Cardiac muscle cell (in vitro differentiated cells and primary cell): Measurements from ENCODE around the gene RAD52. TPM values are rescaled to one million over a fixed set of nuclear protein-coding genes. Genes with fewer than 3 reads are reported as not detected.

Experiments used
- DNase-seq, 2 donors: peaks; one replicate each; pipeline versions ENCODE4 v3.0.0 to v3.0.0-alpha.2; 2010 to 2017; ENCODE audit warnings: low read depth in 1 of 2, low spot score in 1 of 2
- H3K27ac ChIP-seq: fragments of 200-600 bp; sonication (generic); 2 replicates; pipeline ENCODE4 v1.5.1; 2016
- H3K27me3 ChIP-seq: fragments of 200-600 bp; sonication (generic); 2 replicates; pipeline ENCODE4 v1.6.0; 2016; ENCODE audit warnings: control low read depth
- H3K36me3 ChIP-seq: fragments of 200-600 bp; sonication (generic); 2 replicates; pipeline ENCODE4 v1.5.1; 2016; ENCODE audit warnings: control low read depth
- H3K4me1 ChIP-seq: fragments of 200-600 bp; sonication (generic); 2 replicates; pipeline ENCODE4 v1.8.1; 2017; ENCODE audit warnings: low read depth, mild to moderate bottlenecking, mixed run types
- H3K4me3 ChIP-seq: fragments of 200-600 bp; sonication (generic); 2 replicates; pipeline ENCODE4 v1.5.1; 2016; ENCODE audit warnings: mild to moderate bottlenecking
- H3K9me3 ChIP-seq: fragments of 200-600 bp; sonication (generic); 2 replicates; pipeline ENCODE4 v1.5.1; 2017; ENCODE audit warnings: low read depth, mild to moderate bottlenecking, control low read depth
- polyA plus RNA-seq: library from polyadenylated mRNA; unstranded; fragments of >200 nt; fragmentation: Nextera tagmentation; extraction: Ambion mirVana; gene quantifications from 2 replicates; pipeline ENCODE4 v1.2.1, GENCODE V29; 2016
- total RNA-seq: library from RNA; depleted of rRNA; stranded (reverse); fragments of >200 nt; gene quantifications from 2 replicates; pipeline ENCODE4 v1.2.3, GENCODE V29; 2016
- TF ChIP-seq, protein P1 (sequence below): IDR thresholded peaks from 2 replicates; pipeline ENCODE4 v1.5.1; 2012; ENCODE audit warnings: low read depth, mild to moderate bottlenecking, low read length

The RAD52 gene
- total and polyA plus RNA-seq, 2 experiments from 2014 or later, result 11.2 to 49.8 TPM

GRCh38 chr12:868722-869121, 80.8 kb downstream of the RAD52 start:
- H3K4me1 ChIP-seq, result peaks cover 4% of the 10 kb centered on the region
- peaks cover 86% of the 10 kb centered on the region for H3K36me3 ChIP-seq
- TF ChIP-seq, protein P1, sequence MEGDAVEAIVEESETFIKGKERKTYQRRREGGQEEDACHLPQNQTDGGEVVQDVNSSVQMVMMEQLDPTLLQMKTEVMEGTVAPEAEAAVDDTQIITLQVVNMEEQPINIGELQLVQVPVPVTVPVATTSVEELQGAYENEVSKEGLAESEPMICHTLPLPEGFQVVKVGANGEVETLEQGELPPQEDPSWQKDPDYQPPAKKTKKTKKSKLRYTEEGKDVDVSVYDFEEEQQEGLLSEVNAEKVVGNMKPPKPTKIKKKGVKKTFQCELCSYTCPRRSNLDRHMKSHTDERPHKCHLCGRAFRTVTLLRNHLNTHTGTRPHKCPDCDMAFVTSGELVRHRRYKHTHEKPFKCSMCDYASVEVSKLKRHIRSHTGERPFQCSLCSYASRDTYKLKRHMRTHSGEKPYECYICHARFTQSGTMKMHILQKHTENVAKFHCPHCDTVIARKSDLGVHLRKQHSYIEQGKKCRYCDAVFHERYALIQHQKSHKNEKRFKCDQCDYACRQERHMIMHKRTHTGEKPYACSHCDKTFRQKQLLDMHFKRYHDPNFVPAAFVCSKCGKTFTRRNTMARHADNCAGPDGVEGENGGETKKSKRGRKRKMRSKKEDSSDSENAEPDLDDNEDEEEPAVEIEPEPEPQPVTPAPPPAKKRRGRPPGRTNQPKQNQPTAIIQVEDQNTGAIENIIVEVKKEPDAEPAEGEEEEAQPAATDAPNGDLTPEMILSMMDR, result peak; percentile 18
- no peak overlapping the region for H3K4me3 ChIP-seq
- peak overlapping the region; percentile 55 for H3K27ac ChIP-seq
- no peaks in the 10 kb centered on the region for H3K9me3 ChIP-seq
- no peaks in the 10 kb centered on the region for H3K27me3 ChIP-seq
- DNase-seq, result no peak

DNA sequence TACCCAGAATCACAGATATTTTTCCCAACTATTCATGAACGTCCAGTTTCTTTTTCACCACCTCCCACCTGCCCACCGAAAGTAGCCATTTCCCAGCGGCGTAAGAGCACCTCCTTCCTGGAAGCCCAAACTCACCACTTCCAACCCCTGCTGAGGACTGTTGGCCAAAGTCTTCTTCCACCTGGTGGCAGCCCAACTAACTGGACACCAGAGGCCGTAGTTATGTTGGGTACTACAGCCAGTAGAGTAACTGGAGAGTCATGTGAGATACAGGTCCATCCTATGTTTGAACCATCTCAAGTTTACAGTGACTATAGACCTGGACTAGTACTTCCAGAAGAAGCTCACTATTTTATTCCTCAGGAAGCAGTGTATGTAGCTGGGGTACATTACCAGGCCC, 81.6 kb downstream of the RAD52 start:
- peaks cover 87% of the 10 kb centered on the region for H3K36me3 ChIP-seq
- H3K4me1 ChIP-seq, result no peaks in the 10 kb centered on the region
- H3K9me3 ChIP-seq, result no peaks in the 10 kb centered on the region
- H3K27ac ChIP-seq, result peak overlapping the region; percentile 55
- TF ChIP-seq, protein P1, result no peak
- no peak overlapping the region for H3K4me3 ChIP-seq
- H3K27me3 ChIP-seq, result no peaks in the 10 kb centered on the region
- no peak for DNase-seq

GRCh38 chr12:865614-866013, 83.9 kb downstream of the RAD52 start:
- Histone ChIP-seq H3K9me3 (no peaks in the 10 kb centered on the region), H3K27me3 (no peaks in the 10 kb centered on the region), H3K4me3 (no peak overlapping the region), H3K36me3 (peaks cover 87% of the 10 kb centered on the region), H3K4me1 (no peaks in the 10 kb centered on the region), H3K27ac (no peak overlapping the region)
- TF ChIP-seq, protein P1, result no peak
- no peak for DNase-seq

DNA sequence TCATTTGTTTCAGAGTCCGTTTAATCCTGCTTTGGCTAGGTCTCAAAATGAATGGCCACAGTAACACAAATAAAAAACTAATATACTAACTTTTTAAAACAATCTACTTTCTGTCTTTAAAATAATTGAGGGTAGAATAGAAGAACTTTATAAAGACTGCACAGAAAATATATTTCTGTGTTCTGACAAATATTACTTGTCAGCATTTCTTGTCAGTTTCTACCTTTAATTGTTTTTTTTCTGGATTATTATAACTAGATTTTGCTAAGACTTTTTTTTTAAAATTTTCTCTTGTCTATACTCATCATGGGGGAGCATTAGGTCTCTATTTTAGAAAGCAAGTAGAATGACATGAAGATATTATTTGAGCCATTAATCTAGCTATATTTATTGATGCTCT, 86.2 kb downstream of the RAD52 start:
- Histone ChIP-seq H3K9me3 (no peaks in the 10 kb centered on the region), H3K4me3 (no peak overlapping the region), H3K4me1 (no peaks in the 10 kb centered on the region), H3K36me3 (peaks cover 83% of the 10 kb centered on the region), H3K27me3 (no peaks in the 10 kb centered on the region), H3K27ac (no peak overlapping the region)
- no peak for DNase-seq
- TF ChIP-seq, protein P1, result no peak

DNA sequence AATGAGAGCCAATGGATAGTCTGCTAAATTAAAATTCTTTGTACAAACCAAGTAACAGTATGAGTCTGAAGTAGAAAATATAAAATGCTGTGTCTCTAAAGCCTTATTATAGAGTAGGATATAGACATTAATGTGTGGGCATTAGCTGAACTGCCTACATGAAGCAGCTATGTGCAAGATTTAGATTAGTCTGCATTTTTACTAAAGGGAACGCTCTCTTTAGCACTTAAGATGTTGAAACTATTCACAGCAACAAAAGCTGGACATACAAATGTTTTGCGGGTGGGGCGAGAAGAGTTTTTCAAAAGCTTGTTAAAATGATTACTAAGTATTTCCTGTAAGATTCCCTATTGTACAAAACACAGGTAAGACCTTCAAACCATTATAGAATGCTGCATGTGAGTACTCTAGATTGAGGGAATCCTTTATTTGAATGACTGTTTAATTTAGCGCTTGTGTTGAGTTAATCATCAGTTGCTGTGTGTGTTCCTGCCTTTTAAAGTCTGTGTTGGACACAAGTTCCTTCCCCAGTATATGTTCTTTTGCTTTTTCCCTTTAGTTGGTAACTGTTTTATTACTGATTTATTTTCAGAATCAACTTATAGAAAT, 87.1 kb downstream of the RAD52 start:
- no peak for DNase-seq
- Histone ChIP-seq H3K36me3 (peaks cover 82% of the 10 kb centered on the region), H3K27me3 (no peaks in the 10 kb centered on the region), H3K4me3 (no peak overlapping the region), H3K27ac (no peak overlapping the region), H3K9me3 (no peaks in the 10 kb centered on the region), H3K4me1 (no peaks in the 10 kb centered on the region)
- TF ChIP-seq, protein P1, result no peak

Other genes with a start within 250 kb of the RAD52 start
- 74.0 and 145 TPM in 2 replicates for gene WNK1, start 197.1 kb downstream of the RAD52 start, total RNA-seq
- gene WNK1, start 197.1 kb downstream of the RAD52 start, polyA plus RNA-seq, result 110 and 150 TPM in 2 replicates
- gene ERC1, start 41.5 kb upstream of the RAD52 start, total RNA-seq, result 25.8 and 46.3 TPM in 2 replicates
- gene ERC1, start 41.5 kb upstream of the RAD52 start, polyA plus RNA-seq, result 34.1 and 35.7 TPM in 2 replicates